Measurements from ENCODE around the gene PRLR.

Gene PRLR

DNA sequence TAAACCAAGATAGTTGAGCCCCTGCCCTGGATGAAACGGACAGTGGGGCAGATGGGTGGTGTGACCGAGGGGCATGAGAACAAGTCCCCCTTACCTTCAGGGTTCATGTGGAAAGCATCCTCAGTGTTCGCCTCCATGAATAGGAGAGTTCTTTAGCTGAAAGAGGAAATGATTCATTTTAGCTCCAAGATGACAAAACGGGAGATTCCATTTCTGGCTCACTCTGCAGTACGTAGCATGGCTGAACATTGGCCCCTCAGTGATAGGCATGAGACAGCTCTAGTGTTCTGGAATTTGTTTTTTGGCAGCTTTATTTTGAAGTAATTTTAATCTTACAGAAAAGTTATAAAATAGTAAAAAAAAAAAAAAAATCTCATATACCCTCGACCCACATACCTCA, 112.3 kb downstream of the PRLR start:
- TF ChIP-seq, protein P1, sequence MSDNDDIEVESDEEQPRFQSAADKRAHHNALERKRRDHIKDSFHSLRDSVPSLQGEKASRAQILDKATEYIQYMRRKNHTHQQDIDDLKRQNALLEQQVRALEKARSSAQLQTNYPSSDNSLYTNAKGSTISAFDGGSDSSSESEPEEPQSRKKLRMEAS (IDR thresholded peaks at IDR 0.05): no peak
- no peak for TF ChIP-seq ZBTB7A (IDR thresholded peaks at IDR 0.05; ENCODE audit: low read depth)
- no peak for TF ChIP-seq NFIC (IDR thresholded peaks at IDR 0.05)
- no peak for TF ChIP-seq CREB1 (IDR thresholded peaks at IDR 0.05; ENCODE audit: low read depth)
- no peak for TF ChIP-seq YY1 (IDR thresholded peaks at IDR 0.05; ENCODE audit: low read depth)
- TF ChIP-seq TAF1 (IDR thresholded peaks at IDR 0.05; ENCODE audit: low read depth): no peak
- no peak for TF ChIP-seq EP300 (IDR thresholded peaks at IDR 0.05; ENCODE audit: borderline replicate concordance)
- TF ChIP-seq CEBPB (IDR thresholded peaks at IDR 0.05): no peak
- TF ChIP-seq, protein P2, sequence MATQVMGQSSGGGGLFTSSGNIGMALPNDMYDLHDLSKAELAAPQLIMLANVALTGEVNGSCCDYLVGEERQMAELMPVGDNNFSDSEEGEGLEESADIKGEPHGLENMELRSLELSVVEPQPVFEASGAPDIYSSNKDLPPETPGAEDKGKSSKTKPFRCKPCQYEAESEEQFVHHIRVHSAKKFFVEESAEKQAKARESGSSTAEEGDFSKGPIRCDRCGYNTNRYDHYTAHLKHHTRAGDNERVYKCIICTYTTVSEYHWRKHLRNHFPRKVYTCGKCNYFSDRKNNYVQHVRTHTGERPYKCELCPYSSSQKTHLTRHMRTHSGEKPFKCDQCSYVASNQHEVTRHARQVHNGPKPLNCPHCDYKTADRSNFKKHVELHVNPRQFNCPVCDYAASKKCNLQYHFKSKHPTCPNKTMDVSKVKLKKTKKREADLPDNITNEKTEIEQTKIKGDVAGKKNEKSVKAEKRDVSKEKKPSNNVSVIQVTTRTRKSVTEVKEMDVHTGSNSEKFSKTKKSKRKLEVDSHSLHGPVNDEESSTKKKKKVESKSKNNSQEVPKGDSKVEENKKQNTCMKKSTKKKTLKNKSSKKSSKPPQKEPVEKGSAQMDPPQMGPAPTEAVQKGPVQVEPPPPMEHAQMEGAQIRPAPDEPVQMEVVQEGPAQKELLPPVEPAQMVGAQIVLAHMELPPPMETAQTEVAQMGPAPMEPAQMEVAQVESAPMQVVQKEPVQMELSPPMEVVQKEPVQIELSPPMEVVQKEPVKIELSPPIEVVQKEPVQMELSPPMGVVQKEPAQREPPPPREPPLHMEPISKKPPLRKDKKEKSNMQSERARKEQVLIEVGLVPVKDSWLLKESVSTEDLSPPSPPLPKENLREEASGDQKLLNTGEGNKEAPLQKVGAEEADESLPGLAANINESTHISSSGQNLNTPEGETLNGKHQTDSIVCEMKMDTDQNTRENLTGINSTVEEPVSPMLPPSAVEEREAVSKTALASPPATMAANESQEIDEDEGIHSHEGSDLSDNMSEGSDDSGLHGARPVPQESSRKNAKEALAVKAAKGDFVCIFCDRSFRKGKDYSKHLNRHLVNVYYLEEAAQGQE (IDR thresholded peaks at IDR 0.05; ENCODE audit: low read depth): no peak
- TF ChIP-seq, protein P3, sequence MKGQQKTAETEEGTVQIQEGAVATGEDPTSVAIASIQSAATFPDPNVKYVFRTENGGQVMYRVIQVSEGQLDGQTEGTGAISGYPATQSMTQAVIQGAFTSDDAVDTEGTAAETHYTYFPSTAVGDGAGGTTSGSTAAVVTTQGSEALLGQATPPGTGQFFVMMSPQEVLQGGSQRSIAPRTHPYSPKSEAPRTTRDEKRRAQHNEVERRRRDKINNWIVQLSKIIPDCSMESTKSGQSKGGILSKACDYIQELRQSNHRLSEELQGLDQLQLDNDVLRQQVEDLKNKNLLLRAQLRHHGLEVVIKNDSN (IDR thresholded peaks at IDR 0.05): no peak
- TF ChIP-seq TCF12 (IDR thresholded peaks at IDR 0.05; ENCODE audit: low read depth): no peak
- TF ChIP-seq TEAD4 (IDR thresholded peaks at IDR 0.05): no peak

DNA sequence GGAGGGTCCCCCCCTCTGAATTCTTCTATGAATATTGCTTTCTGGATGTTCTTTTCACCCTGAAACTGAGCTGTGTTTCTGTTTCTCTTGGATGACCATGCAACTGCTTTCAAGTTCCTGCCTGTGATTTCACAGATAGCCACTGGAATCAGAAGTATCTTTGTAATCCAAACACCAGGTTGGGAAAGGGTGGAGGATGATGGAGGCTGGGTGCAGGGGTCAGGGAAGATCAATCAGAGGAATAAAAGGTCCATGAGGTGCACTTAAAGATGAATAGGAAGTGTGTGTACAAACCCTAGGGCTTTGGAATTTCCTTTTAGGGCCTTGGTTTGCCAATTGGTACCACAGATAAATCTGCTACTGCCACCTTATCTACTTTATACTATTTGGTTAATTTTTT, 114.4 kb downstream of the PRLR start:
- no peak for TF ChIP-seq RAD21 (IDR thresholded peaks at IDR 0.05; ENCODE audit: low read depth)
- TF ChIP-seq, protein P1 (IDR thresholded peaks at IDR 0.05): no peak
- TF ChIP-seq TCF12 (IDR thresholded peaks at IDR 0.05; ENCODE audit: low read depth): no peak
- no peak for TF ChIP-seq CEBPB (IDR thresholded peaks at IDR 0.05)
- no peak for TF ChIP-seq TAF1 (IDR thresholded peaks at IDR 0.05; ENCODE audit: low read depth)
- no peak for TF ChIP-seq EP300 (IDR thresholded peaks at IDR 0.05; ENCODE audit: borderline replicate concordance)
- TF ChIP-seq ZBTB7A (IDR thresholded peaks at IDR 0.05; ENCODE audit: low read depth): no peak
- TF ChIP-seq, protein P2 (IDR thresholded peaks at IDR 0.05; ENCODE audit: low read depth): no peak
- TF ChIP-seq YY1 (IDR thresholded peaks at IDR 0.05; ENCODE audit: low read depth): no peak
- no peak for TF ChIP-seq EGR1 (IDR thresholded peaks at IDR 0.05)
- TF ChIP-seq TEAD4 (IDR thresholded peaks at IDR 0.05): no peak
- TF ChIP-seq, protein P3 (IDR thresholded peaks at IDR 0.05): no peak
- TF ChIP-seq CREB1 (IDR thresholded peaks at IDR 0.05; ENCODE audit: low read depth): no peak
- no peak for TF ChIP-seq NFIC (IDR thresholded peaks at IDR 0.05)
- TF ChIP-seq FOXM1 (IDR thresholded peaks at IDR 0.05; ENCODE audit: borderline replicate concordance, low read depth): no peak

DNA sequence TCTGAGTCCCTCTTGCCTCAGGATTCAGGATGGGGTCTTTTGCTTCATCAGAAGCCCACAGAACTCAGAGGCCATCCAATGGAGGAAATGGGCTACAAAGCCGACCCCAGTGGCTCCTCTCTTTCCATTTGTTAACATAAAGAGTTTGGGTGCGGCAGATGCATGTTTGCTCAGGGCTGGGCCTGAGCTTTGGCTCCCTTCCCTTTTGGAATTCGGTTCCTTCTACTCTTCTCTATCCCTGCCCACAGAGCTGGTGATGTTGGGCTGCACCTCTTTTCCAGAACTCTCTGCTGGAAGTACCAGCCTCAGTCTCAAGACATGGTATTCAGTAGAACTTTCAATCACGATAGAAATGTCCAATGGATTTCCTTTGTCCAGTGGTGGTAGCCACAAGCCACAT, 115.6 kb downstream of the PRLR start:
- TF ChIP-seq FOXM1 (IDR thresholded peaks at IDR 0.05; ENCODE audit: borderline replicate concordance, low read depth) (no peak), EGR1 (IDR thresholded peaks at IDR 0.05) (no peak), CEBPB (IDR thresholded peaks at IDR 0.05) (no peak), ZBTB7A (IDR thresholded peaks at IDR 0.05; ENCODE audit: low read depth) (no peak), NFIC (IDR thresholded peaks at IDR 0.05) (no peak), TEAD4 (IDR thresholded peaks at IDR 0.05) (no peak), CREB1 (IDR thresholded peaks at IDR 0.05; ENCODE audit: low read depth) (no peak), YY1 (IDR thresholded peaks at IDR 0.05; ENCODE audit: low read depth) (no peak), RAD21 (IDR thresholded peaks at IDR 0.05; ENCODE audit: low read depth) (no peak), TAF1 (IDR thresholded peaks at IDR 0.05; ENCODE audit: low read depth) (no peak), EP300 (IDR thresholded peaks at IDR 0.05; ENCODE audit: borderline replicate concordance) (no peak), TCF12 (IDR thresholded peaks at IDR 0.05; ENCODE audit: low read depth) (no peak)
- TF ChIP-seq, protein P3 (IDR thresholded peaks at IDR 0.05): no peak
- TF ChIP-seq, protein P2 (IDR thresholded peaks at IDR 0.05; ENCODE audit: low read depth): no peak
- TF ChIP-seq, protein P1 (IDR thresholded peaks at IDR 0.05): no peak

DNA sequence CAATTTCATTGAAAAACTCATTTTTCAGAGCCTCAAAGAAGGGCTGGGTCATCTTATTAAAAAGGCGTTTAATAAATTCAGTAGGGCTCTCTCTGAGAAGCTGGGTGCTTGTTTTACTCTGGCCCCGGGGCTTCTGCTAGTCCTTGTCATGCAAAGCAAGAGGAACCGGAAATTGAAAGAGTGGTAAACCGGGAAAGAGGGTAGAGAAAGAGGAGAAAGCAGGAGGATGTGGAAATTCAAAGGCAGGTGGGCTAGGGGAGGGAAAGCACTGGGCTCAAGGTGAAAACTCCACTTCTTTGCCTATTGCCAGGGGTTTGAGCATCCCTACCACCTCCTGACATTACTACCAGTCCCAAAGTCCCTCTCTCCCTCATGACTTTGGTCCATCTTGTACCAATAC, 118.0 kb downstream of the PRLR start:
- TF ChIP-seq NFIC (IDR thresholded peaks at IDR 0.05) (no peak), EP300 (IDR thresholded peaks at IDR 0.05; ENCODE audit: borderline replicate concordance) (no peak), ZBTB7A (IDR thresholded peaks at IDR 0.05; ENCODE audit: low read depth) (no peak), EGR1 (IDR thresholded peaks at IDR 0.05) (no peak), TCF12 (IDR thresholded peaks at IDR 0.05; ENCODE audit: low read depth) (no peak), RAD21 (IDR thresholded peaks at IDR 0.05; ENCODE audit: low read depth) (no peak)
- TF ChIP-seq, protein P2 (IDR thresholded peaks at IDR 0.05; ENCODE audit: low read depth): no peak

Data from Ishikawa (cell line).